IMR-90 (cell line): ENCODE data around the gene ANKRD31. TPM values are rescaled to one million over a fixed set of nuclear protein-coding genes. Genes with fewer than 3 reads are reported as not detected.

Experiments
- ATAC-seq: fragments of 200-7000 bp; cut with Tn5 transposase; 2 replicates; pipeline ENCODE4 v1.9.1; 2020; ENCODE audit warnings: low read depth, mild to moderate bottlenecking, moderate library complexity
- BruUV-seq: library from RNA; stranded (reverse); fragments of 400-500 nt; replicated peaks from 2 replicates; lab custom pipeline; 2021; lab: Mats Ljungman, UMichigan
- CTCF ChIA-PET: fragments of 300-600 bp; formaldehyde crosslinking; extraction: SDS; loops from one replicate; lab custom pipeline; 2021; ENCODE audit warnings: antibody characterized with exemption; lab: Yijun Ruan, JAX
- POLR2A ChIA-PET: fragments of 300-600 bp; sonication (Branson Sonifier 250); formaldehyde crosslinking; loops from one replicate; lab custom pipeline; 2022; ENCODE audit warnings: antibody characterized with exemption; ENCODE audit not compliant: unreplicated experiment; lab: Charles Lee
- DNase-seq: peaks from one replicate; pipeline ENCODE4 v3.0.0; 2013
- H2AFZ ChIP-seq: replicated peaks from 2 replicates; pipeline ENCODE3; 2013; ENCODE audit warnings: low read length, mild to moderate bottlenecking; ENCODE audit not compliant: poor library complexity
- H2AK5ac ChIP-seq: 2 replicates; pipeline ENCODE4 v1.6.1; 2013; ENCODE audit warnings: low read depth, low read length, inconsistent platforms
- H2AK9ac ChIP-seq: replicated peaks from 2 replicates; pipeline ENCODE3; 2013; ENCODE audit warnings: mild to moderate bottlenecking, low read depth, low read length, moderate library complexity; ENCODE audit not compliant: poor library complexity
- H2BK120ac ChIP-seq: 2 replicates; pipeline ENCODE4 v1.6.1; 2013; ENCODE audit warnings: low read depth, low read length, inconsistent platforms
- H2BK15ac ChIP-seq: 3 replicates; pipeline ENCODE4 v1.6.1; 2013; ENCODE audit warnings: low read depth, low read length, inconsistent platforms
- H2BK20ac ChIP-seq: 2 replicates; pipeline ENCODE4 v1.6.1; 2013; ENCODE audit warnings: low read depth, mild to moderate bottlenecking, inconsistent platforms, low read length, moderate library complexity
- H2BK5ac ChIP-seq: 2 replicates; pipeline ENCODE4 v1.6.1; 2013; ENCODE audit warnings: mild to moderate bottlenecking, low read depth, low read length, inconsistent platforms; ENCODE audit not compliant: poor library complexity, severe bottlenecking
- H3K14ac ChIP-seq: replicated peaks from 2 replicates; pipeline ENCODE4 v1.6.1; 2013; ENCODE audit warnings: low read depth, low read length, inconsistent platforms
- H3K18ac ChIP-seq: 2 replicates; pipeline ENCODE4 v1.6.1; 2013; ENCODE audit warnings: low read depth, low read length, control low read depth
- H3K23ac ChIP-seq: 2 replicates; pipeline ENCODE4 v1.6.1; 2013; ENCODE audit warnings: low read depth, low read length, inconsistent platforms
- H3K27ac ChIP-seq: 2 replicates; pipeline ENCODE4 v1.5.1; 2013; ENCODE audit warnings: mild to moderate bottlenecking, control low read depth, low read length; ENCODE audit not compliant: insufficient read depth
- H3K27me3 ChIP-seq: 2 replicates; pipeline ENCODE4 v1.6.1; 2013; ENCODE audit warnings: low read length; ENCODE audit not compliant: control insufficient read depth, insufficient read depth
- H3K36me3 ChIP-seq: 2 replicates; pipeline ENCODE4 v1.6.1; 2013; ENCODE audit warnings: low read length, mixed read lengths; ENCODE audit not compliant: control insufficient read depth, insufficient read depth
- H3K4ac ChIP-seq: 2 replicates; pipeline ENCODE4 v1.6.1; 2013; ENCODE audit warnings: low read depth, low read length, inconsistent platforms
- H3K4me1 ChIP-seq: 2 replicates; pipeline ENCODE4 v1.6.1; 2013; ENCODE audit warnings: low read length, mixed read lengths; ENCODE audit not compliant: control insufficient read depth, insufficient read depth
- H3K4me2 ChIP-seq: 2 replicates; pipeline ENCODE4 v1.6.1; 2013; ENCODE audit warnings: low read depth, mild to moderate bottlenecking, control low read depth, low read length, moderate library complexity
- H3K4me3 ChIP-seq: 2 replicates; pipeline ENCODE4 v1.5.1; 2013; ENCODE audit warnings: low read depth, mild to moderate bottlenecking, control low read depth, low read length, moderate library complexity; ENCODE audit not compliant: insufficient read depth
- H3K56ac ChIP-seq: 2 replicates; pipeline ENCODE4 v1.6.1; 2013; ENCODE audit warnings: low read length, inconsistent platforms; ENCODE audit not compliant: insufficient read depth; ENCODE audit errors: extremely low read depth
- H3K79me1 ChIP-seq, 2 experiments: 2 replicates each; pipeline ENCODE4 v1.6.1; 2013; ENCODE audit warnings: low read length in 2 of 2, inconsistent platforms in 1 of 2, low read depth in 1 of 2
- H3K9ac ChIP-seq: 2 replicates; pipeline ENCODE4 v1.6.1; 2013; ENCODE audit warnings: low read depth, low read length, control low read depth
- H3K9me1 ChIP-seq: 2 replicates; pipeline ENCODE4 v1.6.1; 2013; ENCODE audit warnings: low read length, inconsistent platforms; ENCODE audit not compliant: insufficient read depth
- H3K9me3 ChIP-seq: 2 replicates; pipeline ENCODE4 v1.6.1; 2013; ENCODE audit warnings: low read length; ENCODE audit not compliant: control insufficient read depth, insufficient read depth
- H4K20me1 ChIP-seq: 2 replicates; pipeline ENCODE4 v1.6.1; 2013; ENCODE audit warnings: low read length, inconsistent platforms; ENCODE audit not compliant: insufficient read depth
- H4K5ac ChIP-seq: 2 replicates; pipeline ENCODE4 v1.6.1; 2013; ENCODE audit warnings: mild to moderate bottlenecking, low read depth, low read length, control low read depth
- H4K8ac ChIP-seq, 2 experiments: 2 replicates each; pipeline ENCODE4 v1.6.1; 2013; ENCODE audit warnings: low read depth in 2 of 2, low read length in 2 of 2, control low read depth in 1 of 2, inconsistent platforms in 1 of 2
- H4K91ac ChIP-seq: 2 replicates; pipeline ENCODE4 v1.6.1; 2013; ENCODE audit warnings: low read depth, low read length, inconsistent platforms; ENCODE audit not compliant: insufficient read depth
- CEBPB ChIP-seq: IDR thresholded peaks from 2 replicates; pipeline ENCODE4 v1.6.1; 2012; ENCODE audit warnings: low read depth, low read length, improper control_type of control experiment
- FOS ChIP-seq: fragments of 150-350 bp; IDR thresholded peaks from 2 replicates; pipeline ENCODE4 v1.6.1; 2016; ENCODE audit warnings: low read depth, low read length
- NFE2L2 ChIP-seq: fragments of 150-350 bp; IDR thresholded peaks from 2 replicates; pipeline ENCODE4 v1.6.1; 2016; ENCODE audit warnings: low read depth, mild to moderate bottlenecking, low read length
- RCOR1 ChIP-seq: IDR thresholded peaks from 2 replicates; pipeline ENCODE4 v1.6.1; 2012; ENCODE audit warnings: mild to moderate bottlenecking, low read length, improper control_type of control experiment; ENCODE audit not compliant: insufficient replicate concordance
- SMC3 ChIP-seq: fragments of 150-350 bp; IDR thresholded peaks from 2 replicates; pipeline ENCODE4 v1.6.1; 2016; ENCODE audit warnings: low read depth, mild to moderate bottlenecking, antibody characterized with exemption, low read length, moderate library complexity
- WGBS, 2 experiments: methylation state at CpG; one replicate each; pipeline versions ENCODE4 v1.1.5 to v1.1.7; 2013; ENCODE audit warnings: missing lambda C conversion rate in 2 of 2; ENCODE audit not compliant: insufficient read length in 1 of 2; ENCODE audit errors: extremely low coverage in 2 of 2; 5-methylcytosine and 5-hydroxymethylcytosine counted together
- dilution Hi-C: fragments of 300-500 bp; cut with HindIII; formaldehyde crosslinking; loops from one replicate; pipeline ENCODE4 v1.14.3; 2018; ENCODE audit warnings: low sequenced_read_pairs; ENCODE audit not compliant: unreplicated experiment
- in situ Hi-C: fragments of 300-500 bp; cut with MboI; formaldehyde crosslinking; loops from 3 replicates; pipeline ENCODE4 v1.14.3; 2019; ENCODE audit warnings: low sequenced_read_pairs, inconsistent platforms, mixed read lengths
- intact Hi-C: fragments of 100-400 bp; cut with micrococcal nuclease; formaldehyde crosslinking; loops from 2 replicates; pipeline ENCODE4 v1.10.0; 2022
- polyA plus RNA-seq, 3 experiments: library from polyadenylated mRNA; depleted of rRNA; stranded (reverse); fragments of >200 nt; gene quantifications; 2 replicates each; pipeline ENCODE4 v1.2.3, GENCODE V29; 2012; ENCODE audit warnings: low replicate concordance in 1 of 3
- total RNA-seq: library from RNA; depleted of rRNA; stranded (reverse); fragments of >200 nt; gene quantifications from 2 replicates; pipeline ENCODE4 v1.2.3, GENCODE V29; 2012

Gene ANKRD31
- total and polyA plus RNA-seq, 2 of the 4 experiments (the other 2 are of a cell fraction): under 0.01 to 0.02 TPM

GRCh38 chr5:75197745-75198144 lies 38.9 kb downstream of the ANKRD31 start:
- CTCF ChIA-PET: no interaction called here
- Histone ChIP-seq H2AFZ (no peak overlapping the region), H3K36me3 (no peaks in the 10 kb centered on the region), H3K27me3 (no peaks in the 10 kb centered on the region; the same call in 1 of the 2 replicates), H2BK20ac (no peak overlapping the region), H3K4ac (no peak overlapping the region), H4K5ac (no peak overlapping the region), H4K20me1 (no peaks in the 10 kb centered on the region), H3K4me3 (no peak overlapping the region), H3K9me3 (no peaks in the 10 kb centered on the region), H3K14ac (no peak overlapping the region), H3K27ac (no peak overlapping the region), H2AK5ac (no peak overlapping the region), H3K56ac (no peak overlapping the region), H2AK9ac (no peak overlapping the region), H3K9ac (no peak overlapping the region), H2BK5ac (no peak overlapping the region), H3K79me1 (no peaks in the 10 kb centered on the region), H3K23ac (no peak overlapping the region), H3K4me2 (no peak overlapping the region), H4K8ac (no peak overlapping the region), H3K18ac (no peak overlapping the region), H2BK15ac (no peak overlapping the region), H3K9me1 (no peaks in the 10 kb centered on the region), H4K91ac (no peak overlapping the region), H3K4me1 (no peaks in the 10 kb centered on the region), H2BK120ac (no peak overlapping the region)
- no TSS peak for BruUV-seq
- no peak for ATAC-seq
- POLR2A ChIA-PET: no interaction called here
- dilution Hi-C loops: no loop called here
- intact Hi-C loops: no loop called here
- no peak for DNase-seq
- 81% methylated on average over 2 of the region's 5 CpGs; no CpG with 5 or more reads in 1 of the 2 experiments for WGBS, 2 experiments
- TF ChIP-seq SMC3: no peak
- TF ChIP-seq RCOR1: no peak
- TF ChIP-seq FOS: no peak
- TF ChIP-seq NFE2L2: peak; percentile 74
- TF ChIP-seq CEBPB: no peak
- in situ Hi-C loops: no loop called here
